ENCODE data around the gene SEMA3A. TPM values are rescaled to one million over a fixed set of nuclear protein-coding genes. Genes with fewer than 3 reads are reported as not detected.
"Not testable (repeated sequence)": the region's sequence is repeated elsewhere in the genome, so short reads cannot be mapped to it uniquely, and the experiment has no call there.

SEMA3A gene
- total RNA-seq, 1 donor from 2014 or later, result 56.7 TPM

GRCh38 chr7:84069033-84069432 lies 125.6 kb downstream of the SEMA3A start:
- DNase-seq (ENCODE audit: low read depth in 2 of 2), result no peak

GRCh38 chr7:84062489-84062901 lies 132.1 kb downstream of the SEMA3A start:
- not testable (repeated sequence) for DNase-seq (ENCODE audit: low read depth in 2 of 2)

- peak; percentile 56 to 59 for DNase-seq (ENCODE audit: low read depth in 2 of 2)
Observed at GRCh38 chr7:84060760-84061261, 133.8 kb downstream of the SEMA3A start.

GRCh38 chr7:84060000-84060399 lies 134.6 kb downstream of the SEMA3A start:
- DNase-seq (ENCODE audit: low read depth in 2 of 2), result no peak

GRCh38 chr7:84058311-84059076 lies 136.1 kb downstream of the SEMA3A start:
- DNase-seq (ENCODE audit: low read depth in 2 of 2), result peak; percentile 45 to 75

GRCh38 chr7:84057576-84057975 lies 137.0 kb downstream of the SEMA3A start:
- DNase-seq (ENCODE audit: low read depth in 2 of 2), result no peak

- DNase-seq (ENCODE audit: low read depth in 2 of 2), result no peak
Observed at GRCh38 chr7:84055904-84056605, 138.5 kb downstream of the SEMA3A start.

- DNase-seq (ENCODE audit: low read depth in 2 of 2), result not testable (repeated sequence)
Observed at GRCh38 chr7:84055199-84055598, 139.4 kb downstream of the SEMA3A start.

- peak in 1 of 2 donors; percentile 50 for DNase-seq (ENCODE audit: low read depth in 2 of 2)
Observed at GRCh38 chr7:84049071-84049836, 145.3 kb downstream of the SEMA3A start.

GRCh38 chr7:84047085-84047484 lies 147.5 kb downstream of the SEMA3A start:
- DNase-seq (ENCODE audit: low read depth in 2 of 2), result no peak

GRCh38 chr7:84044834-84045233 lies 149.8 kb downstream of the SEMA3A start:
- DNase-seq (ENCODE audit: low read depth in 2 of 2), result no peak

GRCh38 chr7:84043661-84044191 lies 150.9 kb downstream of the SEMA3A start:
- no peak for DNase-seq (ENCODE audit: low read depth in 2 of 2)

- peak; percentile 44 to 94 for DNase-seq (ENCODE audit: low read depth in 2 of 2)
Observed at GRCh38 chr7:84042110-84042539, 152.5 kb downstream of the SEMA3A start.

- no peak for DNase-seq (ENCODE audit: low read depth in 2 of 2)
Observed at GRCh38 chr7:84041649-84042048, 152.9 kb downstream of the SEMA3A start.

- no peak for DNase-seq (ENCODE audit: low read depth in 2 of 2)
Observed at GRCh38 chr7:84040355-84040754, 154.2 kb downstream of the SEMA3A start.

GRCh38 chr7:84039432-84039831 lies 155.2 kb downstream of the SEMA3A start:
- DNase-seq (ENCODE audit: low read depth in 2 of 2), result no peak

GRCh38 chr7:84027678-84028077 lies 166.9 kb downstream of the SEMA3A start:
- DNase-seq (ENCODE audit: low read depth in 2 of 2), result no peak

GRCh38 chr7:84025332-84025927 lies 169.2 kb downstream of the SEMA3A start:
- peak; percentile 46 to 91 for DNase-seq (ENCODE audit: low read depth in 2 of 2)

- DNase-seq (ENCODE audit: low read depth in 2 of 2), result no peak
Observed at GRCh38 chr7:84022684-84023308, 171.8 kb downstream of the SEMA3A start.

- no peak for DNase-seq (ENCODE audit: low read depth in 2 of 2)
Observed at GRCh38 chr7:84022009-84022408, 172.6 kb downstream of the SEMA3A start.
